ENCODE data around the gene CYP2A6.
A peak's percentile ranks its signal among the peaks of the same experiment; 100 is the strongest.

The CYP2A6 gene

GRCh38 chr19:40800997-40801377 lies 49.3 kb downstream of the CYP2A6 start:
- no peak overlapping the region for H3K4me3 ChIP-seq (ENCODE audit: low read depth, low read length)
- TF ChIP-seq CTCF (IDR thresholded peaks at IDR 0.05; ENCODE audit: low read depth, low read length): no peak
- in situ Hi-C loops (cut with HindIII; ENCODE audit: low sequenced_read_pairs): no loop called here
- DNase-seq (ENCODE audit: low read depth, low spot score): no peak

GRCh38 chr19:40800339-40800996 lies 49.8 kb downstream of the CYP2A6 start:
- in situ Hi-C loops (cut with HindIII; ENCODE audit: low sequenced_read_pairs): no loop called here
- no peak for TF ChIP-seq CTCF (IDR thresholded peaks at IDR 0.05; ENCODE audit: low read depth, low read length)
- H3K4me3 ChIP-seq (ENCODE audit: low read depth, low read length): peak overlapping the region; percentile 83

GRCh38 chr19:40799558-40800338 lies 50.5 kb downstream of the CYP2A6 start:
- in situ Hi-C loops (cut with HindIII; ENCODE audit: low sequenced_read_pairs): no loop called here
- H3K4me3 ChIP-seq (ENCODE audit: low read depth, low read length): peak overlapping the region; percentile 83
- no peak for DNase-seq (ENCODE audit: low read depth, low spot score)
- no peak for TF ChIP-seq CTCF (IDR thresholded peaks at IDR 0.05; ENCODE audit: low read depth, low read length)

More at GRCh38 chr19:40800339-40800996, 49.8 kb downstream of the CYP2A6 start:
- no peak for DNase-seq (ENCODE audit: low read depth, low spot score)

- H3K4me3 ChIP-seq (ENCODE audit: low read depth, low read length): peak within 1 kb of the TSS; percentile 83
- peak; percentile 100 for DNase-seq (ENCODE audit: low read depth, low spot score)
- no peak for TF ChIP-seq CTCF (IDR thresholded peaks at IDR 0.05; ENCODE audit: low read depth, low read length)
- in situ Hi-C loops (cut with HindIII; ENCODE audit: low sequenced_read_pairs): no loop called here
Observed at GRCh38 chr19:40798683-40799557, 51.3 kb downstream of the CYP2A6 start, which contains the start of gene EGLN2. EGLN2 (plus strand) TSS chr19:40799191; CDS start chr19:40800573, 1,382 bp downstream.

GRCh38 chr19:40797963-40798682 lies 52.1 kb downstream of the CYP2A6 start:
- peak; percentile 42 for DNase-seq (ENCODE audit: low read depth, low spot score)
- peak overlapping the region; percentile 60 for H3K4me3 ChIP-seq (ENCODE audit: low read depth, low read length)
- peak; percentile 51 for TF ChIP-seq CTCF (IDR thresholded peaks at IDR 0.05; ENCODE audit: low read depth, low read length)
- in situ Hi-C loops (cut with HindIII; ENCODE audit: low sequenced_read_pairs): no loop called here
